Fibroblast of lung (primary cell): Measurements from ENCODE around the gene EDNRB.

Experiments used
- EZH2 ChIP-seq: IDR thresholded peaks from 2 replicates; pipeline ENCODE4 v1.5.1; 2012; ENCODE audit warnings: low read length, control low read depth, mild to moderate bottlenecking; ENCODE audit errors: missing control alignments
- TF ChIP-seq, protein P1 (sequence below), 2 donors: IDR thresholded peaks in 1 of 2; conservative IDR thresholded peaks in 1 of 2; 1 replicate in 1 of 2; 2 replicates in 1 of 2; pipeline ENCODE4 v1.5.1; 2011 to 2012; ENCODE audit warnings: low read length in 2 of 2, control low read depth in 1 of 2, inconsistent platforms in 1 of 2, low read depth in 1 of 2, mild to moderate bottlenecking in 1 of 2

DNA sequence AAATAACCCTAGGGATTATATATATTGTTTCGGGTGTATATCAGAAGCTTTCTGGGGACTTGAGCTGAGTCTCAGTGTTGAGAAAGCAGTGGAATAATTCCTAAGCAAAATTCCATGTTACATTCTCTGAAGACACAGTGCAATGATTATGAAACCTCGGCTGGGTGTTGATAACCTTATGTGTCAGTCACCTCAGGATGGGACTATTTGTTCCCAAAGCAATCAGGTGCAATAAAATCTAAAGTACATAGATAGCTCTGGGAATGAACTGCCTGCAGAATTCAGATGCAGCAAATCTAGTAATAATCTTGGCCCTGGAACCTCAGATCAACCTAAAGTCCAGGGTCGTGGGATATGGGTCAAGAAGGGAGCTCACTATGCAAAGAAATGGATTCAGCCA, 53.0 kb downstream of the EDNRB start:
- TF ChIP-seq, protein P1, sequence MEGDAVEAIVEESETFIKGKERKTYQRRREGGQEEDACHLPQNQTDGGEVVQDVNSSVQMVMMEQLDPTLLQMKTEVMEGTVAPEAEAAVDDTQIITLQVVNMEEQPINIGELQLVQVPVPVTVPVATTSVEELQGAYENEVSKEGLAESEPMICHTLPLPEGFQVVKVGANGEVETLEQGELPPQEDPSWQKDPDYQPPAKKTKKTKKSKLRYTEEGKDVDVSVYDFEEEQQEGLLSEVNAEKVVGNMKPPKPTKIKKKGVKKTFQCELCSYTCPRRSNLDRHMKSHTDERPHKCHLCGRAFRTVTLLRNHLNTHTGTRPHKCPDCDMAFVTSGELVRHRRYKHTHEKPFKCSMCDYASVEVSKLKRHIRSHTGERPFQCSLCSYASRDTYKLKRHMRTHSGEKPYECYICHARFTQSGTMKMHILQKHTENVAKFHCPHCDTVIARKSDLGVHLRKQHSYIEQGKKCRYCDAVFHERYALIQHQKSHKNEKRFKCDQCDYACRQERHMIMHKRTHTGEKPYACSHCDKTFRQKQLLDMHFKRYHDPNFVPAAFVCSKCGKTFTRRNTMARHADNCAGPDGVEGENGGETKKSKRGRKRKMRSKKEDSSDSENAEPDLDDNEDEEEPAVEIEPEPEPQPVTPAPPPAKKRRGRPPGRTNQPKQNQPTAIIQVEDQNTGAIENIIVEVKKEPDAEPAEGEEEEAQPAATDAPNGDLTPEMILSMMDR (conservative IDR thresholded peaks at IDR 0.05 in 1 of 2, IDR thresholded peaks at IDR 0.05 in 1 of 2; ENCODE audit: low read depth in 1 of 2, low read length in 2 of 2): no peak
- TF ChIP-seq EZH2: no peak
